HG02642 (cell line): Measurements from ENCODE around the gene USP46.

Source experiments
- ATAC-seq: cut with Tn5 transposase; IDR thresholded peaks from one replicate; pipeline ENCODE4 v1.9.1; 2021; ENCODE audit warnings: mild to moderate bottlenecking; ENCODE audit not compliant: unreplicated experiment, poor library complexity

USP46 gene

GRCh38 chr4:52657618-52658501, 1.2 kb downstream of the USP46 start:
- ATAC-seq: no peak

- no peak for ATAC-seq
These were observed 1.8 kb downstream of the USP46 start for GRCh38 chr4:52657292-52657617.

- ATAC-seq: no peak
These were observed 3.6 kb downstream of the USP46 start for GRCh38 chr4:52655506-52655905.

- ATAC-seq: no peak
These were observed 7.0 kb downstream of the USP46 start for GRCh38 chr4:52651996-52652672.

- no peak for ATAC-seq
These were observed 10.3 kb downstream of the USP46 start for GRCh38 chr4:52648836-52649235.

- ATAC-seq: no peak
These were observed 12.4 kb downstream of the USP46 start for GRCh38 chr4:52646741-52647140.

- ATAC-seq: no peak
These were observed 13.0 kb downstream of the USP46 start for GRCh38 chr4:52646096-52646495.

GRCh38 chr4:52645300-52645699, 13.8 kb downstream of the USP46 start:
- no peak for ATAC-seq

- ATAC-seq: peak; percentile 34
These were observed 15.3 kb downstream of the USP46 start for GRCh38 chr4:52643785-52644244.

GRCh38 chr4:52643190-52643589, 15.9 kb downstream of the USP46 start:
- ATAC-seq: no peak

GRCh38 chr4:52641854-52642563, 17.1 kb downstream of the USP46 start:
- ATAC-seq: peak; percentile 81

- ATAC-seq: no peak
These were observed 18.1 kb downstream of the USP46 start for GRCh38 chr4:52640808-52641565.

- ATAC-seq: peak; percentile 48
These were observed 20.4 kb downstream of the USP46 start for GRCh38 chr4:52638717-52639116.

GRCh38 chr4:52637116-52637515, 22.0 kb downstream of the USP46 start:
- no peak for ATAC-seq

GRCh38 chr4:52635560-52635959, 23.5 kb downstream of the USP46 start:
- ATAC-seq: no peak

- ATAC-seq: no peak
These were observed 24.0 kb downstream of the USP46 start for GRCh38 chr4:52635130-52635529.

GRCh38 chr4:52633846-52634245, 25.3 kb downstream of the USP46 start:
- ATAC-seq: no peak

GRCh38 chr4:52628974-52629373, 30.1 kb downstream of the USP46 start:
- no peak for ATAC-seq

- ATAC-seq: no peak
These were observed 30.6 kb downstream of the USP46 start for GRCh38 chr4:52628543-52628942.

- ATAC-seq: no peak
These were observed 31.2 kb downstream of the USP46 start for GRCh38 chr4:52627876-52628275.
